T-helper 17 cell (primary cell): ENCODE results near the gene TREM1. TPM values are rescaled to one million over a fixed set of nuclear protein-coding genes. Genes with fewer than 3 reads are reported as not detected.

ENCODE experiments used
- ATAC-seq: fragments of 150-1000 bp; cut with Tn5 transposase; 2 replicates; pipeline ENCODE4 v1.10.0; 2021; ENCODE audit warnings: mild to moderate bottlenecking, moderate library complexity
- DNase-seq, 3 donors: peaks; one replicate each; pipeline versions ENCODE4 v3.0.0 to v3.0.0-alpha.2; 2020 to 2021
- H3K9me3 ChIP-seq: one replicate; pipeline ENCODE4 v1.7.0; 2013; ENCODE audit warnings: low read length, mild to moderate bottlenecking; ENCODE audit not compliant: control insufficient read depth, poor library complexity, severe bottlenecking
- H3K27ac Mint-ChIP-seq: one replicate; pipeline ENCODE4 v1.8.0; 2022; ENCODE audit warnings: mild to moderate bottlenecking, moderate library complexity, mixed read lengths
- H3K27me3 Mint-ChIP-seq: one replicate; pipeline ENCODE4 v1.8.0; 2022; ENCODE audit warnings: mixed read lengths
- H3K36me3 Mint-ChIP-seq: one replicate; pipeline ENCODE4 v1.8.0; 2022; ENCODE audit warnings: low read depth, mixed read lengths
- H3K4me1 Mint-ChIP-seq: one replicate; pipeline ENCODE4 v1.8.0; 2022; ENCODE audit warnings: mild to moderate bottlenecking, mixed read lengths
- H3K4me3 Mint-ChIP-seq: one replicate; pipeline ENCODE4 v1.8.0; 2022; ENCODE audit warnings: mild to moderate bottlenecking, moderate library complexity, mixed read lengths
- total RNA-seq, 4 donors: library from RNA in 2 of 4; stranded (reverse) in 2 of 4; gene quantifications; one replicate each; pipeline ENCODE4 v1.2.3 and lab custom pipeline; 2022 to 2026

TREM1 gene
- total RNA-seq, 2 donors from 2014 or later, result 4.1 to 17.6 TPM

DNA sequence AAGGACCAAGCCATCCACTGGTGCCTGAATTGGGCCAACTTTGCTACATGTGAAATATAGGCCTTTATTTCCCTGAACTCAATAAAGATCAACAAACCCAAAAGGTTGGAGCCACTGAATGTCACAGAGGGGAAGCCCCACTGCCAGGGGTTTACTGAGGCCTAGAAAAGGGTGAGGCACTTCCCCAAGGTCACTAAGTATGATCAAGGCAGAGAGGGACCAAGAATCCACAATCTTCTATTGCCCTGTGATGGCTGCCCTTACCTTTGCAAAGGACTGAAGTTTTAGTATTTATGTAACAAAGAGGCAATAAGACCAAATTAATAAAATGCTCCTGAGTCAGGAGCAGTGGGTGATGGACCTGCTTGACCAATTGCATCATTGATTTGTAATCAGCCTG is 18.0 kb downstream of the TREM1 start:
- no peaks in the 10 kb centered on the region for H3K9me3 ChIP-seq
- H3K36me3 Mint-ChIP-seq, result no peaks in the 10 kb centered on the region

GRCh38 chr6:41266541-41266940 is 19.9 kb downstream of the TREM1 start:
- peaks cover 2% of the 10 kb centered on the region for H3K36me3 Mint-ChIP-seq
- H3K4me1 Mint-ChIP-seq, result no peaks in the 10 kb centered on the region
- peaks cover 2% of the 10 kb centered on the region for H3K9me3 ChIP-seq
- no peaks in the 10 kb centered on the region for H3K27me3 Mint-ChIP-seq
- ATAC-seq (no peak), DNase-seq (no peak)
- H3K4me3 Mint-ChIP-seq, result no peak overlapping the region
- no peak overlapping the region for H3K27ac Mint-ChIP-seq

More for the DNA sequence above, 18.0 kb downstream of the TREM1 start:
- peaks cover 3% of the 10 kb centered on the region for H3K4me1 Mint-ChIP-seq
- no peak for ATAC-seq
- H3K27me3 Mint-ChIP-seq, result no peaks in the 10 kb centered on the region
- no peak overlapping the region for H3K27ac Mint-ChIP-seq
- no peak for DNase-seq
- no peak overlapping the region for H3K4me3 Mint-ChIP-seq

DNA sequence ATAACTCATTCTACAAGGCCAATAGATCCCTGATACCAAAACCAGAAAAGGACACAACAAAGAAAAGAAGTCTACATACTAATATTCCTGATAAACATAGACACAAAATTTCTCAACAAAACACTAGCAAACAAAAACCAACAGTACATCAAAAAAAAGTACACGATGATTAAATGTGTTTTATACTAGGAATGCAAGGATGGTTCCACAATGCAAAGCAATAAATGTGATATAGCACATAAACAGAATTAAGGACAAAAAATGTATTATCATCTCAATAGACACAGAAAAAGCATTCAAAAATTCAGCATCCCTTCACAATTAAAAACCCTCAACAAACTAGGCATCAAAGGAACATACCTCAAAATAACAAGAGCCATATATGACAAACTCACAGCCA is 23.2 kb downstream of the TREM1 start:
- DNase-seq (no peak), ATAC-seq (no peak)
- H3K4me3 Mint-ChIP-seq, result no peak overlapping the region

DNA sequence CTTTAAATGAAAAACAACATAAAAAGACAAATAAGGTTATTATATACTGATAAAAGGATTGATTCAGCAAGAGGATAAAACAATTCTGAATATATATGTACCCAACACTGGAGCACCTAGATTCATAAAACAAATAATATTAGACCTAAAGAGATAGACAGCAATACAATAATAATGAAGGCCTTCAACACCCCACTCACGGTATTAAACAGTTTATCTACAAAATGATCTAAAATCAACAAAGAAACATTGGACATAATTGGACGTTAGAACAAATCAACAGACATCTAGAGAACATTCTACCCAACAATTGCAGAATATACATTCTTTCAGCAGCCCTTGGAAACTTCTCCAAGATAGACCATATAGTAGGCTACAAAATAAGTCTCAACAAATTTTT is 24.1 kb downstream of the TREM1 start:
- H3K4me3 Mint-ChIP-seq, result no peak overlapping the region
- H3K9me3 ChIP-seq, result peaks cover 5% of the 10 kb centered on the region
- no peak overlapping the region for H3K27ac Mint-ChIP-seq
- DNase-seq (no peak), ATAC-seq (no peak)
- H3K27me3 Mint-ChIP-seq, result no peaks in the 10 kb centered on the region
- no peaks in the 10 kb centered on the region for H3K4me1 Mint-ChIP-seq
- H3K36me3 Mint-ChIP-seq, result peaks cover 2% of the 10 kb centered on the region

More for the DNA sequence above, 23.2 kb downstream of the TREM1 start:
- Mint-ChIP-seq H3K27me3 (no peaks in the 10 kb centered on the region), H3K27ac (no peak overlapping the region), H3K4me1 (no peaks in the 10 kb centered on the region), H3K36me3 (peaks cover 2% of the 10 kb centered on the region)
- peaks cover 5% of the 10 kb centered on the region for H3K9me3 ChIP-seq

- Mint-ChIP-seq H3K27me3 (no peaks in the 10 kb centered on the region), H3K36me3 (peaks cover 2% of the 10 kb centered on the region), H3K27ac (no peak overlapping the region), H3K4me3 (no peak overlapping the region), H3K4me1 (peaks cover 6% of the 10 kb centered on the region)
- DNase-seq (no peak), ATAC-seq (no peak)
- H3K9me3 ChIP-seq, result peaks cover 5% of the 10 kb centered on the region
Measured at GRCh38 chr6:41258196-41258493, 28.3 kb downstream of the TREM1 start.

GRCh38 chr6:41257369-41258195 is 28.9 kb downstream of the TREM1 start:
- H3K4me1 Mint-ChIP-seq, result peaks cover 6% of the 10 kb centered on the region
- ATAC-seq, result no peak

DNA sequence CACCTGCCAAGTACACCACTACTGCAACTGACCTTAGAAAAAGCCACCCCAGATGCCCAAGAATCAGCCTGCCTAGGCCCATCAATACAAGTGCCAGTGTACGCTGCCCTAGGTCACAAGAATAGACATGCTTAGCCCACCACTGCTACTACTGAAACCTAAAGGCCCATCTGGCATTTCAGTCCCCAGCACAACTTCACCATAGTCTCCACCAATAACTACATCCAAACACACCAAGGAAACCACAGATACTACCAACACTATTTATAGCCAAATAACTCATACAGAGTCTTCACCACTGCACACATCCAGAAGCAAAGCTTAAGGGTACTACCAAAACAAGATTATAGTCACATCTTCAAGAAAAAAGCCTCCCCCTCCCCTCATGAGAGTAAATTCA is 30.1 kb downstream of the TREM1 start:
- Mint-ChIP-seq H3K27me3 (no peaks in the 10 kb centered on the region), H3K36me3 (no peaks in the 10 kb centered on the region), H3K4me1 (peaks cover 6% of the 10 kb centered on the region), H3K4me3 (no peak overlapping the region), H3K27ac (no peak overlapping the region)
- ATAC-seq, result no peak
- no peak for DNase-seq
- peaks cover under 1% of the 10 kb centered on the region for H3K9me3 ChIP-seq

More at GRCh38 chr6:41257369-41258195, 28.9 kb downstream of the TREM1 start:
- DNase-seq, result no peak
- peaks cover 5% of the 10 kb centered on the region for H3K9me3 ChIP-seq
- no peaks in the 10 kb centered on the region for H3K27me3 Mint-ChIP-seq
- no peak overlapping the region for H3K27ac Mint-ChIP-seq
- no peak overlapping the region for H3K4me3 Mint-ChIP-seq
- peaks cover 2% of the 10 kb centered on the region for H3K36me3 Mint-ChIP-seq

DNA sequence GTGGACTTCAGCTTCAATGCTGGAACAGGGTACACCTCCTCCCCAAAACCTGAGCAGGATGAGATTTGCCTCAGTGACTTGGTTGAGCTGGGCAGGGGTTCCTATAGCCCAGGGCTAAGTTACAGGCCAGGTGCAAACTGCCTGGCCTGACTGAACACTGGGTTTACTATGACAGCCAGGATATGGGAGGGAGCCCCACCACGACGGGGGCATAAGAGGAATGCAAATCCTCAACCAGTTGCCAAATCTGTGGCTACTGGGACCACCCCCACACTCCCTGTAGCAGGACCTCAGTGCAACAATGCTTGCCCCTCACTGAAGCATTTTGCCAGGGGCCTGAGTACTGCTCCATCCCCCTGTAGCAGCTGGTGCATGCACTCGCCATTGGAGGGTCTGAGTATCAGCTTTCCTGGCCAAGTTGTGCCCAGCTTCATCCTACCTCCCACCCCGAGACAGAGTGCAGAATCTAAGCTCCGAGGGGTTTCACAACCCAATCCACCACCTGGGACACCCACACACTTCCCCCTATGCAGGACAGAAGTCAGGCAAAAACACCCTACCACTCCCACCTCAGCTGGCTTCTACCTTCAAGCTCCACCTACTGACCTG is 30.7 kb downstream of the TREM1 start:
- no peak for ATAC-seq
- peaks cover 6% of the 10 kb centered on the region for H3K4me1 Mint-ChIP-seq
- no peak for DNase-seq
- no peaks in the 10 kb centered on the region for H3K9me3 ChIP-seq
- no peak overlapping the region for H3K4me3 Mint-ChIP-seq
- H3K27me3 Mint-ChIP-seq, result no peaks in the 10 kb centered on the region
- no peak overlapping the region for H3K27ac Mint-ChIP-seq
- H3K36me3 Mint-ChIP-seq, result no peaks in the 10 kb centered on the region

GRCh38 chr6:41255110-41255509 is 31.4 kb downstream of the TREM1 start:
- ATAC-seq, result no peak
- H3K4me1 Mint-ChIP-seq, result peaks cover 6% of the 10 kb centered on the region

GRCh38 chr6:41252401-41253169 is 33.9 kb downstream of the TREM1 start:
- H3K27me3 Mint-ChIP-seq, result no peaks in the 10 kb centered on the region
- no peak overlapping the region for H3K27ac Mint-ChIP-seq
- ATAC-seq (no peak), DNase-seq (no peak)
- peaks cover 13% of the 10 kb centered on the region for H3K4me1 Mint-ChIP-seq
- H3K9me3 ChIP-seq, result no peaks in the 10 kb centered on the region
- H3K4me3 Mint-ChIP-seq, result no peak overlapping the region
- H3K36me3 Mint-ChIP-seq, result no peaks in the 10 kb centered on the region

More at GRCh38 chr6:41255110-41255509, 31.4 kb downstream of the TREM1 start:
- no peak for DNase-seq
- Mint-ChIP-seq H3K27me3 (no peaks in the 10 kb centered on the region), H3K27ac (no peak overlapping the region), H3K4me3 (no peak overlapping the region), H3K36me3 (no peaks in the 10 kb centered on the region)
- no peaks in the 10 kb centered on the region for H3K9me3 ChIP-seq

DNA sequence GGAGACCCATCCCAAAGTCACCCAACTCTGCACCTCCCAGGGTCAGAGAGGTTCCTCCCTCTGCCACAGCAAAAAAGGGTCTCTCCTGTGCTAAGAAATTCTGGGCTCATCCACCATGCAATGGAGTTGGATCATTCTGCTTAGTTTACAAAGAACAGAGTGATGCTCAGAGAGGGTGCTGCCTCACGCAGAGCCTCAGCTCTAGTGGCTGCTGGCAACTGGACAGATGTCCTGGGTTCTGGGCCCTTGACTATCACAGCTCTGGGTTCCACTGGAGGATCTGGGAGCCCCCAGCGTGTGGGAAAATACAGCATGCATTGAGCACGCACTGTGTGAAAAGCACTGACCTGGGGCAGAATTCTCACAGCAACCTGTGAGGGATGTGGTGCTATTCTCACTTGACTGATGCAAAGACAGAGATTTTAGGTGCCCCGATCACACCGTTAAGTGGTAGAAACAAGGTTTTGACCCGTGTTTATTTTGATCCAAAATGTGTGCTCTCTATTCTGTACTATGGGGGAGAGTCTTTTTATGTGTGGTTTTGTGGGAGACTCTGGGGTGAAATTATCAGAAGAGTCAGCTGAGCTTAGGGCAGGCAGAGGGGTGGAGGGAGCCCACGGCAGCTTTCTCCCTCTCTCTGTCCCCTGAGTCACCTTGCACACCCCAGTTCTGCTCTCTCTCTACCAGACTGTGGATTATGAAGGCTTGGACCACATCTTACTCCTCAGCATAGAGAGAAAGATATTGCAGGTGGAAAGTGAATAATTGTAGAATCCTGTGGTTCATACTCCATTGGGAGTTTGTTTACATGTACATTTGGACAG is 38.4 kb downstream of the TREM1 start:
- H3K4me3 Mint-ChIP-seq, result no peak overlapping the region
- peak overlapping the region; percentile 32 for H3K27ac Mint-ChIP-seq
- H3K36me3 Mint-ChIP-seq, result no peaks in the 10 kb centered on the region

GRCh38 chr6:41247288-41247865 is 39.1 kb downstream of the TREM1 start:
- DNase-seq (no peak), ATAC-seq (no peak)
- no peaks in the 10 kb centered on the region for H3K36me3 Mint-ChIP-seq
- H3K9me3 ChIP-seq, result no peaks in the 10 kb centered on the region
- peaks cover 12% of the 10 kb centered on the region for H3K4me1 Mint-ChIP-seq
- no peak overlapping the region for H3K4me3 Mint-ChIP-seq
- no peaks in the 10 kb centered on the region for H3K27me3 Mint-ChIP-seq
- H3K27ac Mint-ChIP-seq, result peak overlapping the region; percentile 32

More for the DNA sequence above, 38.4 kb downstream of the TREM1 start:
- H3K27me3 Mint-ChIP-seq, result no peaks in the 10 kb centered on the region
- no peak for ATAC-seq
- DNase-seq, result no peak
- H3K9me3 ChIP-seq, result no peaks in the 10 kb centered on the region
- peaks cover 12% of the 10 kb centered on the region for H3K4me1 Mint-ChIP-seq
